Tibial artery (tissue), 4 donors: Measurements from ENCODE around the gene ETV7.
A peak's percentile ranks its signal among the peaks of the same experiment; 100 is the strongest.

Experiments used
- DNase-seq, 2 donors: peaks; one replicate each; pipeline ENCODE4 v3.0.0-alpha.2; 2019
- H3K27ac ChIP-seq, 2 donors: fragments of 200-600 bp; sonication (generic) in 1 of 2; 1 replicate in 1 of 2; 2 replicates in 1 of 2; pipeline ENCODE4 v1.5.1; 2018 to 2019; ENCODE audit warnings: mild to moderate bottlenecking in 1 of 2
- H3K27me3 ChIP-seq, 2 donors: fragments of 200-600 bp; sonication (generic) in 1 of 2; one replicate each; pipeline versions ENCODE4 v1.5.1 to v1.6.0; 2016 to 2019
- H3K36me3 ChIP-seq, 3 donors: fragments of 200-600 bp; sonication (generic) in 2 of 3; one replicate each; pipeline ENCODE4 v1.5.1; 2016 to 2019; ENCODE audit warnings: mild to moderate bottlenecking in 2 of 3
- H3K4me1 ChIP-seq, 4 donors: fragments of 200-600 bp; sonication (generic) in 2 of 4; 1 replicate in 3 of 4; 2 replicates in 1 of 4; pipeline ENCODE4 v1.5.1; 2016 to 2019
- H3K4me3 ChIP-seq, 2 donors: fragments of 200-600 bp; sonication (generic) in 1 of 2; 1 replicate in 1 of 2; 2 replicates in 1 of 2; pipeline ENCODE4 v1.5.1; 2018 to 2019; ENCODE audit warnings: mild to moderate bottlenecking in 2 of 2
- H3K9me3 ChIP-seq, 3 donors: fragments of 200-600 bp; sonication (generic) in 1 of 3; one replicate each; pipeline ENCODE4 v1.5.1; 2016 to 2019
- intact Hi-C: fragments of 100-400 bp; cut with DNase I; formaldehyde crosslinking; loops from one replicate; pipeline ENCODE4 v1.15.0; 2023; ENCODE audit warnings: low total_unique reads
- TF ChIP-seq, protein P1 (sequence below), 2 experiments: fragments of 200-600 bp in 1 of 2; fragments of 450-650 bp in 1 of 2; IDR thresholded peaks; one replicate each; pipeline ENCODE4 v1.5.1; 2017 to 2019; ENCODE audit warnings: antibody characterized with exemption in 2 of 2, mild to moderate bottlenecking in 1 of 2, moderate library complexity in 1 of 2

ETV7 gene

DNA sequence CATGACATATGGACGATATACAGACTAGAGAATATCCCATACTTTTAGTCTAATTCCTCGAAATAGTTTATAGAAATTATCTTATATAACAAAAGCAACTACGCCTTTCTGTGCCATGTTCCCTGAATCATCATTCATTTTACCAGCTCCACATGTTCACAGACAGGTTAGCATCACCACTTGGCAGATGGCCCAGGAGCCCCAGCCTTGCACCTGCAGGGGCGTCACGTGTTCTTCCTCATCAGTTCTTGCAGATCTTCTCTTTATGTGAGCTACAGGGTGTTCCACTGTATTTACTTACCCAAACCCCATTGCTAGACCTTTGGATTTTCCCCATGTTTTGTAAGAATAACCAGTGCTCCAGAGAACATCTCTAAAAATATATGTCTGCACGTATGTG is 38.2 kb downstream of the ETV7 start:
- no peaks in the 10 kb centered on the region for H3K9me3 ChIP-seq
- intact Hi-C loops, result no loop called here
- H3K36me3 ChIP-seq, result no peaks in the 10 kb centered on the region
- peaks cover 0 to 13% (median 0%) of the 10 kb centered on the region in 4 donors for H3K4me1 ChIP-seq
- H3K27me3 ChIP-seq, result no peaks in the 10 kb centered on the region
- H3K4me3 ChIP-seq, result no peak overlapping the region
- no peak overlapping the region for H3K27ac ChIP-seq
- no peak for DNase-seq
- TF ChIP-seq, protein P1, sequence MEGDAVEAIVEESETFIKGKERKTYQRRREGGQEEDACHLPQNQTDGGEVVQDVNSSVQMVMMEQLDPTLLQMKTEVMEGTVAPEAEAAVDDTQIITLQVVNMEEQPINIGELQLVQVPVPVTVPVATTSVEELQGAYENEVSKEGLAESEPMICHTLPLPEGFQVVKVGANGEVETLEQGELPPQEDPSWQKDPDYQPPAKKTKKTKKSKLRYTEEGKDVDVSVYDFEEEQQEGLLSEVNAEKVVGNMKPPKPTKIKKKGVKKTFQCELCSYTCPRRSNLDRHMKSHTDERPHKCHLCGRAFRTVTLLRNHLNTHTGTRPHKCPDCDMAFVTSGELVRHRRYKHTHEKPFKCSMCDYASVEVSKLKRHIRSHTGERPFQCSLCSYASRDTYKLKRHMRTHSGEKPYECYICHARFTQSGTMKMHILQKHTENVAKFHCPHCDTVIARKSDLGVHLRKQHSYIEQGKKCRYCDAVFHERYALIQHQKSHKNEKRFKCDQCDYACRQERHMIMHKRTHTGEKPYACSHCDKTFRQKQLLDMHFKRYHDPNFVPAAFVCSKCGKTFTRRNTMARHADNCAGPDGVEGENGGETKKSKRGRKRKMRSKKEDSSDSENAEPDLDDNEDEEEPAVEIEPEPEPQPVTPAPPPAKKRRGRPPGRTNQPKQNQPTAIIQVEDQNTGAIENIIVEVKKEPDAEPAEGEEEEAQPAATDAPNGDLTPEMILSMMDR (IDR thresholded peaks at IDR 0.05), result no peak

DNA sequence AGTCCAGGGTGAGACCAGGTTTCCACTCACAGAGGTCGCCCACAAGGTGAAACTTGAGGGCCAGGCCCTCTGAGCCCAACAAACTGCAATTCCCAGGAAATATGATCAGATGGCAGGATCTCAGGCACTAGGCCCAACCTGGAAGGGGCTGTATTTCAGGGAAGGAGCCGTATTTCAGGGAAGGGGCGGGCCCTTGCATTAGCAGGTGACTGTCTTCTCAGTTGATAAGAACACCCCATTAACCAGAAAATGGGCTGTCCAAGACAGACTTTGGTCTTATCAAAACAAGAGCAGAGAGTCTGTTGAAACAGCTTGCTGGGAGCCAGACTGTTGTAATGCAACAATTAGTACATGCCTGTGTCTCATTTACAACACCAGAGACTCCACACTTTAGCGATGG is 39.8 kb downstream of the ETV7 start:
- Histone ChIP-seq H3K27me3 (no peaks in the 10 kb centered on the region), H3K4me3 (no peak overlapping the region), H3K4me1 (peaks cover 0 to 24% (median 0%) of the 10 kb centered on the region in 4 donors), H3K36me3 (no peaks in the 10 kb centered on the region), H3K27ac (no peak overlapping the region), H3K9me3 (no peaks in the 10 kb centered on the region)
- no peak for DNase-seq
- TF ChIP-seq, protein P1 (IDR thresholded peaks at IDR 0.05), result no peak
- intact Hi-C loops, result no loop called here

DNA sequence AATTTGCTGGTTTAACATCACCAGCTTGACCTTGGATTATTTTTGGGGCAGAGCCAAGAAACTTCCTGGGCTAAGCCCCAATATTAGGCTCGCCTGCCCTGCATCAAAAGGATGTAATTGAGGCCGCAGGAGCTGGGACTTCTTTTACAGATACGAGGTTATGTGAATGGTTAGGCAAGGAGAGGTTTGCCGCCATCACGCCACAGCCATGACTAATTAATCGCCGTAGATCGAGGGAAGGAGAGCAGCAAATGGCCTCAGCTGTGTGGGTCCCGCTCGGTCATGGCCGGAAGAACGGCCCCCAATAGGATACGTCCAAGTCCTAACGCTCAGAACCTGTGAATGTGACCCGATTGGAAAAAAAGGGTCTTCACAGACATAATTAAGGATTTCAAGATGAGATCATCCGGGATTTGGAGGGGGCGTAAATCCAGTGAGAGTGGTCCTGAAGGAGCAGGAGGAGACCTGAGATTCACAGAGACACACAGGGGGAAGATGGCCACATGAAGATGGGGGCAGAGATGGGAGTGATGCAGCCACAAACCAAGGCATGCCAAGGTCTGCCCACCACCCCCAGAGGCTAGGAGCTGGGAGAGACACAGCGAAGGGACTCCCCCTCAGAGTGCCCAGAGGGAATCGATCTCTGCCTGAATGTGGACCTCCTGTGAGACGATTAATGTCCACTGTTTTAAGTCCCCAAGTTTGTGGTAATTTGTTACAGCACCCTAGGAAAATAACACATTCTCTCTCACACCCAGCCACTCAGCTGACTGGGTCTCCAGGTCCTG is 40.8 kb downstream of the ETV7 start:
- TF ChIP-seq, protein P1 (IDR thresholded peaks at IDR 0.05), result no peak
- peaks cover 0 to 24% (median 0%) of the 10 kb centered on the region in 4 donors for H3K4me1 ChIP-seq
- intact Hi-C loops, result no loop called here
- no peaks in the 10 kb centered on the region for H3K27me3 ChIP-seq
- H3K4me3 ChIP-seq, result no peak overlapping the region
- no peak overlapping the region for H3K27ac ChIP-seq
- H3K9me3 ChIP-seq, result no peaks in the 10 kb centered on the region
- no peak for DNase-seq
- no peaks in the 10 kb centered on the region for H3K36me3 ChIP-seq

DNA sequence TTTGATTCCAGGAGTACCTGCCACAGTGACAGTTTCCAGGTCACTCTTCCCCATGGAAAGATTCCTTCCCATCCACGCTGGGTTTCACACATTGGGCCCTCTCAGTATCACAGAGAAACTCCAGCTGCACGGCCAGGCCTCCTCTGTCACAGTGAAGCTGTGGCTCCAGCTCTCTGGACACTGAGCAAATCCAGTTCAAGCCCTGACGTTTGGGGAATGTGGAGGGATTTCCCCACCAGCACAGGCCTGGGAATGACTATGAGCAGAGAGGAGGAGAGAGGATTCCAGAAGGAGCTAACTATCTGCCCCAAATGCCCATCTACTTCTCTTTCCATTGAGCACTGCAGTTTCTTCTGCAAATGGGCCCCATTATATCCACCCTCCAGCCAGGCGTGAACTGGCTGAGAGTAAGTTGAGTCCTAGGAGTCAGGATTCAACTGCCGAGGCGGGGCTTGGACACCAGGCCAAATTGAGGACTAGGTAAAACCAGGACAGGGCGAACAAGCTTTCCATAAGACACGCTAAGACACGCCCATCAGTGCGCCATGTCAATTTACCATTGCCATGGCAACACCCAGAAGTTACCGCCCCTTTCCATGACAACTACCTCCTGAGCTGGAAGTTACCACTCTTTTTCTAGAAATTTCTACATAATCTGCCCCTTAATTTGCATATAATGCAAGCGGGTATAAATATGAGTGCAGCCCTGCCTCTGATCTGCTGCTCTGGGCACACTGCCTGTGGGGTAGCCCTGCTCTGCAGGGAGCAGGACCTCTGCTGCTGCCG is 41.6 kb downstream of the ETV7 start:
- Histone ChIP-seq H3K27me3 (no peaks in the 10 kb centered on the region), H3K4me3 (no peak overlapping the region), H3K27ac (no peak overlapping the region), H3K4me1 (peaks cover 0 to 25% (median 3%) of the 10 kb centered on the region in 4 donors), H3K9me3 (no peaks in the 10 kb centered on the region), H3K36me3 (no peaks in the 10 kb centered on the region)
- intact Hi-C loops, result no loop called here
- DNase-seq, result no peak
- TF ChIP-seq, protein P1 (IDR thresholded peaks at IDR 0.05), result no peak

DNA sequence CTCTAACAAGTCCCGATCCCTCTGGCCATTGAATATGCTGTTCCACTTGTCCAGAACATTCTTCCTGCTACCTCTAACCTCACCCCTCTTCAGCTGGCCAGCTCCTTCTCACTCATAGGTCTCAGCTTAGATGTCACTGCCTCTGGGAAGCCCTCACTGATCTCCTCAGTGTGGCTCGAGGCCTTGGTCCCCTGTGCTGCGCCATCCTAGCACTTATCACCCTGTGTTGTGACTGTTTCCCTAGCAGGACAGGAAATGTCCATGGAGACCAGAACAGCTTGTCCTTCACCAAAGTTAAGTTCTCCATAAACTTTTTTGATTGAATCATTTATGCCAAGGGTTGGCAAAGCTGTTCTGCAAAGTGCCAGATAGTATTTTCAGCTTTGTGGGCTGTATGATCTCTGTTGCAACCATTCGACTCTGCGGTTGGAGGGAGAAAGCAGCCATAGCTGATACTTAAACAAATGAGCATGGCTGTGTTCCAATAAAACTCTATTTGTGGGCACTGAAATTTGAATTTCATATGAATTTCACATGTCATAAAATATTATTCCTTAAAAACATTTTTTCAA is 44.3 kb downstream of the ETV7 start:
- H3K27ac ChIP-seq, result peak overlapping the region; percentile 38 to 56

More for the DNA sequence above, 44.3 kb downstream of the ETV7 start:
- TF ChIP-seq, protein P1 (IDR thresholded peaks at IDR 0.05), result no peak
- DNase-seq, result no peak
- Histone ChIP-seq H3K9me3 (no peaks in the 10 kb centered on the region), H3K4me3 (no peak overlapping the region), H3K36me3 (no peaks in the 10 kb centered on the region), H3K27me3 (no peaks in the 10 kb centered on the region), H3K4me1 (peaks cover 0 to 23% (median 5%) of the 10 kb centered on the region in 4 donors)
- intact Hi-C loops, result no loop called here
